NCI-H146 (cell line): ENCODE data around the gene TOMM34.

Experiments used
- DNase-seq: peaks from one replicate; lab custom pipeline; 2025; lab: John Stamatoyannopoulos, UW

The TOMM34 gene

DNA sequence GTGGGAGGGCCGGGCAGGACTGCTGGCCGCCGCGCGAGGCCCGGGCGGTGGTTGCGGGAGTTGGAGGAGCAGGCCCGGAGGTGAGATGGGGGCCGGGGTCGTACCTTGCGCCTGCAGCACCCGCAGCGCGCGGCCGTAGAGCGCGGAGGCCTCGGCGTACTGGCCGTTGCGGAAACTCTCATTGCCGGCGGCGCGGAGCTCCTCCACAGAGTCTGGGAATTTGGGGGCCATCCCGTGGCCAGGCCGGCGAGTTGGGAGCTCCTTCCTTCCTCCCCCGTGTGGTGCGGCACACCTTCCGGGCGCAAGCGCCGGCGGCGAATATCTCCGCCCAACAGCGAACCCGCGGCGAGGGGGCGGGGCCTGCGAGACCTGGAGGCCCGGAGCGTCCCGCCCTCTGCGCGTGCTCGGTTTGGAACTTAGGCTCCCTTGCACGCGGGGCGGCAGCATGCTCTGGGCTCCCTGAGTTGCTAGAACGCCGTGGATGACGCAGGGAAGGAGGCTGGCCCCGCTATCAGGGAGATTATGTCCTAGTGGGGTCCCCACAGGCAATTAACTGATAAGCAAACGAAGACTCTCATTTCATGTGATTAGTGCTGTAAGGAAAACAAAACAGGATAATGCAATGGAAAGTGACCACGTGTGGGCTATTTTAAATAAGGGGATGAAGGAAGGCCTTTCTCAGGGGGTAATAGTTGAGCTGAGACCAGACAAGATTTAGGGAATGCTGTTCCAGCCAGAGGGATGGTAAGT is at the start of gene TOMM34:
Gene TOMM34 (minus strand): TSS at position 295 of the 750 bp plus-strand sequence. CDS start 64 bp downstream, at position 231.
- DNase-seq: peak; percentile 97

DNA sequence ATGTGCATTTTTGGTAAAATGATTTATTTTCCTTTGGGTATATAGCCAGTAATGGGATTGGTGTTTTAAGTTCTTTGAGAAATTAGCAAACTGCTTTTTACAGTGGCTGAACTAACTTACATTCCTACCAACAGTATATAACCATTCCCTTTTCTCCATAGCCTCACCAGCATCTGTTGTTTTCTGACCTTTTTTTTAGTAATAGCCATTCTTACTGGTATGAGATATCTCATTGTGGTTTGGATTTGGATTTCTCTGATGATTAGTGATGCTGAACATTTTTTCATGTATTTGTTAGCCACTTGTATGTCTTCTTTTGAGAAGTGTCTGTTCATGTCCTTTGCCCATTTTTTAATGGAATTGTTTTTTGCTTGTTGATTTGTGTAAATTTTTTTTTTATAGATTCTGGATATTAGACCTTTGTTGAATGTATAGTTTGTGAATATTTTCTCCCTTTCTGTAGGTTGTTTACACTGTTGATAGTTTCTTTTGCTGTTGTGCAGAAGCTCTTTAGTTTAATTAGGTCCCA is 48.4 kb upstream of the TOMM34 start:
- no peak for DNase-seq

GRCh38 chr20:44997668-44998067 is 37.5 kb upstream of the TOMM34 start:
- DNase-seq: no peak

GRCh38 chr20:44997171-44997570 is 37.0 kb upstream of the TOMM34 start:
- DNase-seq: no peak

- DNase-seq: no peak
These were observed 33.1 kb upstream of the TOMM34 start for GRCh38 chr20:44993343-44993742.

- no peak for DNase-seq
These were observed 30.8 kb upstream of the TOMM34 start for GRCh38 chr20:44990957-44991356.

DNA sequence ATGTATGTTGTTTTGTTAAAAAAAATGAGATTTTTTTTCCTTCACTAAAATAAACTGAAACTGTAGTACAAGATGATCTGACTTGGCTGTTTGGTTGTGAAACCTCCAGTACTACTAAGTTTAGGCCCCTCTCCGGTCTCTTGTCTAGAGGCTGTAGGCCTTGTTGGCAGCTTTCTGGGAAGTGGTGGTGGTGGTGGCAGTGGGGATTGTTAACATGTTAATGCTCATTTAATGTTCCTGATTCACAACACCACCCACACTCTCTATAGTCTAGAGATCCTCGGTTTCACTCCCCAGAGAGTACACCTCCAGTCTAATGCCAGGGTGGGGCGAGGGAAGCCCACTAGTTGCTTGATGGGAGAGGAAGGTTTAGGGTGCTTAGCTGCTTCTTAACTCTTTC is 30.2 kb upstream of the TOMM34 start:
- DNase-seq: no peak

- DNase-seq: no peak
These were observed 28.5 kb upstream of the TOMM34 start for GRCh38 chr20:44988631-44989171.

- no peak for DNase-seq
These were observed 23.0 kb upstream of the TOMM34 start for GRCh38 chr20:44983093-44983674.

DNA sequence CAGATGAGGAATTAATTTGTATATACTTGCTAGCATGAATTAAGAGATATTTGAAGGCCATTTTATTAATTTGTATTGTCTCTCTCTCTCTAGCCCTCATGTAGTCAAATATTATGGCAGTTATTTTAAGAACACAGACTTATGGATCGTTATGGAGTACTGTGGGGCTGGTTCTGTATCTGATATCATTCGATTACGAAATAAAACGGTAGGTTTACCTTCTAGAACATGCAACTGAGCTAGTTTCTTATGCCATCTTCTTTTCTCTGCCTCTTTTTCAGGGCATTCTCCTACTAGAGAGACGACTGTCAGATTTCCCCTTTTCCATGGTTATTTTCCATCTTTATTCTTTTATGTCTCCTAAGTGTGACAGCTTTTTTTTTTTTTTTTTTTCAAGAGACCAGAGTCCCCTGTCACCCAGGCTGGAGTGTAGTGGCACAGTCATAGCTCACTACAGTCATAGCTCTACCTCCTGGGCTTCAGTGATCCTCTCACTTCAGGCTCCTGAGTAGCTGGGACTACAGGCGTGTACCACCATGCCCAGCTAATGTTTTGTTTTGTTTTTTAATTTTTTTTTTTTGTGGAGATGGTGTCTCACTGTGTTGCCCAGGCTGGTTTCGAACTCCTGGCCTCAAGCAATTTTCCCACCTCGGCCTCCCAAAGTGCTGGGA is 21.7 kb upstream of the TOMM34 start:
- no peak for DNase-seq

- no peak for DNase-seq
These were observed 19.0 kb upstream of the TOMM34 start for GRCh38 chr20:44979090-44979621.

- DNase-seq: no peak
These were observed 16.5 kb upstream of the TOMM34 start for GRCh38 chr20:44976698-44977097.

DNA sequence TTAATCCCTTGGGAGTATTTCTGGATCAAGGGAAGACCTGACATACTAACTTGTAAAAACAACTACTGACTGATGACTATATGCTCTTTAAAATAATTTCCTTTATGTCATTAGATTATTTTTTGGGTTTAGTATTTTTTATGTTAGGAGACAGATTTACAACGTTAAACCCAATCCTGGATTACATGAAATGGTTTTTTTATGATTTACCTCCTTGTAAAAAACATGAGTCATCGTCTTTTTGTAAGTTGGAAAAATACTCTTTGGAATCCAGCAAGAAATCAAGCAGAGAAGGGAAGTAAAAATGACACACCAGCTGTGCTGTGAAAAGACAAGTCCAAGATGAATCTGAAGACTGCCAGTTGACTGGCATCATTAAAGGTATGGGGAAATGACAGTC is 12.9 kb upstream of the TOMM34 start:
- DNase-seq: no peak

DNA sequence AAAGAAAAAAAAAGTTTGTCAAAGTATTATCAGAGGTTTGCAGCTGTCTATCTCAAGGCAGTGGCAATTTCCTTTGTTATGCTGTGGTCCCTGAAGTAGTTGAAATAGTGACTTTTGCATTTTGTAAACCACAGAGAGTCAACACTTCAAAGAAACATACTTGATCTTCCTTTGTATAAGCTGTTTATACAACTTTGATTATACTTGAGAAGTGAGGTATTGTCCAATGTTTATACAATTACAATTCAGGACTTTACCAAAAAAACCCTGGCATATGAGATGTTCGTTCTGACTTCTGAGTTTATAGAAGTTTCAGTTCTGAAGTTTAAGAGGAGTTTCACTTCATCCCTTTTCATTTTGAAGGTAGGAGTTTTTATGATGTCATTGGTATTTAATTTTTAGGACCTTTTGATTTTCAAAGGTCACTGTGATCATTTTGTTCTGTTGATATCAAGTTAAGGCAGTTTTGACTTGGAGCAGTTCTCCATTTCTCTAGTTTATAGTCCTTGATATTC is 10.1 kb upstream of the TOMM34 start:
- no peak for DNase-seq

GRCh38 chr20:44969300-44969894 is 9.2 kb upstream of the TOMM34 start:
- DNase-seq: no peak

DNA sequence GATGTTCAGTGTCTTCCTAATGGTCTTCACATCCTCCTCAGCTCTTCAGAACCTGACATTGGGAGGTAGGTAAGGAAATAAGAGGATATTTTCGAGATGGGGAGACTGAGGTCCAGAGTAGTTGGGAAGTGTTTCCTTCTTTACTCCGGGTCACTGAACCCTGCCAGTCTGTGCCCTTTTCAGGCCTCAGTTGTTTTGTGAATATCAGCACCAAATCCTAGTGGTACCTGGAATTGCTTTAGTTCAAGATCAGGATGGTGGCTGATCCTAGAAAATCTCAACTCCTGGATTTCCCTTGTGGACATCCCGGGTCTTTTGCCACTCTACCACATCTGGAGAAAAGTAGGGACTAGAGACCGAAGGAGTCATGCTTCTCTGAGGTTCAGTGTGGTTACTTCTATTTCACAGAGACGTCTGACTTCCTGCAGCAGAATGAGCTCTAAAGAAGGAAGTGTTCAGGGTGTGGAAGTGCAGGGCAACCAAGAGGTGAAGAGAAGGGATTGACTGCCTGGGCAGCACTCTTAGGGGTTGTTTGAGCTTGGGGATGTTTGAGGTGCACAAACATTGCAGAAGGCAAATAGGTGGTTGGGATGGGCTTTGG is 7.1 kb upstream of the TOMM34 start:
- no peak for DNase-seq

DNA sequence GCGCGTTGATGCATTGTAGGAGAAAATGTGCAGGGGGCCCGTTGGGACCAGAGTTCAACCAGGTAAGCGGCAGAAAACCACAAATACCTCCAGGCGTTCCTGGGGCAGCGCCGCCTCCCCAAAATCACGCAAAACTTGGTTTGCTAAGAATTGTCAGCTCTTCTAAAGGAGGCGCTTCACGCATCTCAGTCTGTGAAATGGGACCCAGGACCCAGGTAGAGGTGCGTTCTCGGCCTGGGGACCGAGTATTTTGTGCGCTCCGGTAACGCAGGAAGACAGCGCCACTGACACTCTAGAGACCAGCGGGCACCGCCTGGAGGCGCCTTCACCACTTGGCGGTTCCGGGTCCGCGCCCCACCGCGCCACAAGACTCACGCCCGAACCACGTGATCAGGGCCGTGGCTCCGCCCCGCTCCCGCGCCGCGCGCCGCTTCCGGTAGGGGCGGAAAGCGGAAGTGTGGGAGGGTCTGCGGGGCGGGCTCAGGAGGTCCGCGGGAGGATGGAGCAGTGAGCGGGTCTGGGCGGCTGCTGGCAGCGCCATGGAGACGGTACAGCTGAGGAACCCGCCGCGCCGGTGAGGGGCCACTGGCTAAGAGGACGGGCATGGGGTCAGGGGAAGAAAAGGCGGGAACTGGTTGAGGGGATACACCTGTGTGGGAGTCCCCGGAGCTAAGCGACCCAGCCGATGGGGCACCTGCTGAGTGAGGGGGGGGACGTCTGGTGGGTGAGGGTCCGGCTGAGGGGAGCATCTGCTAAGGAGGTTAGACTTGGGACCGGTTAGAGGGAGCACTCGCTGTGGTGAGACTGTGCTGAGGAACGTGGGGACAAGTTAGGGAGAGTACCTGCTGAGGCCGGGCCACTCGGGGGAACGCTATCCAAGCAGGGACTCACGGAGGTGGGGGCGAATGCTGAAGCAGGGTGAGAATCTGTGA is 6.1 kb upstream of the TOMM34 start, which contains the start of gene STK4:
Gene STK4 (plus strand): TSS at position 483 of the 932 bp plus-strand sequence. CDS start 57 bp downstream, at position 540.
- DNase-seq: peak; percentile 97

DNA sequence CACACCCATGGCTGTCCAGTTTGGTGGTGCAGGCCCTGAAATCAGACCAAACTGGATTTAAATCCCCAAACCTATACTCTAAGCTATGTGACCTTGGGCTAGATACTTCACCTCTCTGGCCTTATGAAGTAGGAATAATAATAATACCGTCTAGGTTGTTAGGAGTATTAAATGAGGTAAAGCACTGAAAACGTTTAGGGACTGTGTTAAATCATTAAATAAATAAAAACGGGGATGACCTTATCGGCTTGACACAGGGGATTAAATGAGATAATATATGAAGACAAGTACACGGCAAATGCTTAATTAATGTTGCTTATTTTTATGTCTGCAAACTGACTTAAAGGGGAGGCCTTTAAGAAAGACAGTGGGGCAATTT is 5.4 kb upstream of the TOMM34 start:
- no peak for DNase-seq

GRCh38 chr20:44963325-44964215 is 3.4 kb upstream of the TOMM34 start:
- no peak for DNase-seq
